Gastrocnemius medialis (tissue), 4 donors: ENCODE measurements around the gene CCL7. TPM values are rescaled to one million over a fixed set of nuclear protein-coding genes. Genes with fewer than 3 reads are reported as not detected.
A peak's percentile ranks its signal among the peaks of the same experiment; 100 is the strongest.

Experiments
- ATAC-seq, 2 donors: fragments of 150-250 bp; one replicate each; pipeline ENCODE4 v1.9.1; 2016
- DNase-seq, 2 donors: peaks; one replicate each; pipeline ENCODE4 v3.0.0-alpha.2; 2019
- H3K27ac ChIP-seq, 4 donors: fragments of 200-600 bp; sonication (generic); 1 replicate in 1 of 4; 2 replicates in 3 of 4; pipeline ENCODE4 v1.5.1; 2016 to 2018; ENCODE audit warnings: mild to moderate bottlenecking in 2 of 4, moderate library complexity in 1 of 4
- H3K27me3 ChIP-seq, 3 donors: fragments of 200-600 bp; sonication (generic) in 2 of 3; 1 replicate in 1 of 3; 2 replicates in 2 of 3; pipeline versions ENCODE4 v1.5.1 to v1.6.0; 2016 to 2019; ENCODE audit warnings: mild to moderate bottlenecking in 1 of 3, moderate library complexity in 1 of 3
- H3K36me3 ChIP-seq, 2 donors: fragments of 200-600 bp; sonication (generic) in 1 of 2; one replicate each; pipeline ENCODE4 v1.5.1; 2017 to 2018
- H3K4me1 ChIP-seq, 2 donors: fragments of 200-600 bp; sonication (generic) in 1 of 2; one replicate each; pipeline ENCODE4 v1.5.1; 2016 to 2017; ENCODE audit warnings: mild to moderate bottlenecking in 2 of 2
- H3K4me3 ChIP-seq, 4 donors: fragments of 200-600 bp; sonication (generic) in 3 of 4; 1 replicate in 1 of 4; 2 replicates in 3 of 4; pipeline ENCODE4 v1.5.1; 2016 to 2019; ENCODE audit warnings: mild to moderate bottlenecking in 2 of 4
- H3K9me3 ChIP-seq, 3 donors: fragments of 200-600 bp; sonication (generic) in 2 of 3; 1 replicate in 1 of 3; 2 replicates in 2 of 3; pipeline ENCODE4 v1.5.1; 2016 to 2019
- POLR2A ChIP-seq, 2 donors: fragments of 450-650 bp; IDR thresholded peaks; one replicate each; pipeline ENCODE4 v1.6.1; 2017; ENCODE audit warnings: antibody characterized with exemption in 2 of 2, mild to moderate bottlenecking in 2 of 2, moderate library complexity in 2 of 2
- in situ Hi-C, 4 donors: fragments of 200-750 bp; cut with MboI; loops; one replicate each; pipeline versions ENCODE4 v1.15.0 to v1.8.0; 2017; ENCODE audit warnings: low sequenced_read_pairs in 4 of 4
- intact Hi-C: fragments of 100-400 bp; cut with DNase I; formaldehyde crosslinking; loops from one replicate; pipeline ENCODE4 v1.15.1; 2023; ENCODE audit warnings: low total_unique reads
- total RNA-seq, 4 donors: library from RNA; depleted of rRNA; stranded (reverse); fragments of >200 nt; gene quantifications; one replicate each; pipeline versions ENCODE4 v1.1.0 to v1.2.3, GENCODE V29; 2016
- TF ChIP-seq, protein P1 (sequence below), 5 experiments: fragments of 450-650 bp in 3 of 5; fragments of 200-600 bp in 2 of 5; sonication (generic) in 2 of 5; IDR thresholded peaks in 4 of 5; conservative IDR thresholded peaks in 1 of 5; 1 replicate in 4 of 5; 2 replicates in 1 of 5; pipeline ENCODE4 v1.5.1; 2016 to 2019; ENCODE audit warnings: antibody characterized with exemption in 5 of 5, mild to moderate bottlenecking in 3 of 5, moderate library complexity in 3 of 5

The CCL7 gene
- total RNA-seq, 4 donors from 2014 or later: not detected

DNA sequence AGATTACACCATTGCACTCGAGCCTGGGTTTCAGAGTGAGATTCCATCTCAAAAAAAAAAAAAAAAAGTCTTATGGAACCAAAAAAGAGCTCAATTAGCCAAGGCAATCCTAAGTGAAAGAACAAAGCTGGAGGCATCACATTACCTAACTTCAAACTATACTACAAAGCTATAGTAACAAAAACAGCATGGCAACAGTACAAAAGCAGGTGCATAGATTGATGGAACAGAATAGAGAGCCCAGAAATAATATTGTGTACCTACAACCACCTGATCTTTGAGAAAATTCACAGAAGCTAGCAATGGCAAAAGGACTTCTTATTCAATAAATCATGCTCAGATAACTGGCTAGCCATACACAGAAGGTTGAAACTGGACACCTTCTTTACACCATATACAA, 39.7 kb upstream of the CCL7 start:
- ATAC-seq: no peak
- no peak for TF ChIP-seq POLR2A (IDR thresholded peaks at IDR 0.05)
- TF ChIP-seq, protein P1, sequence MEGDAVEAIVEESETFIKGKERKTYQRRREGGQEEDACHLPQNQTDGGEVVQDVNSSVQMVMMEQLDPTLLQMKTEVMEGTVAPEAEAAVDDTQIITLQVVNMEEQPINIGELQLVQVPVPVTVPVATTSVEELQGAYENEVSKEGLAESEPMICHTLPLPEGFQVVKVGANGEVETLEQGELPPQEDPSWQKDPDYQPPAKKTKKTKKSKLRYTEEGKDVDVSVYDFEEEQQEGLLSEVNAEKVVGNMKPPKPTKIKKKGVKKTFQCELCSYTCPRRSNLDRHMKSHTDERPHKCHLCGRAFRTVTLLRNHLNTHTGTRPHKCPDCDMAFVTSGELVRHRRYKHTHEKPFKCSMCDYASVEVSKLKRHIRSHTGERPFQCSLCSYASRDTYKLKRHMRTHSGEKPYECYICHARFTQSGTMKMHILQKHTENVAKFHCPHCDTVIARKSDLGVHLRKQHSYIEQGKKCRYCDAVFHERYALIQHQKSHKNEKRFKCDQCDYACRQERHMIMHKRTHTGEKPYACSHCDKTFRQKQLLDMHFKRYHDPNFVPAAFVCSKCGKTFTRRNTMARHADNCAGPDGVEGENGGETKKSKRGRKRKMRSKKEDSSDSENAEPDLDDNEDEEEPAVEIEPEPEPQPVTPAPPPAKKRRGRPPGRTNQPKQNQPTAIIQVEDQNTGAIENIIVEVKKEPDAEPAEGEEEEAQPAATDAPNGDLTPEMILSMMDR (IDR thresholded peaks at IDR 0.05 in 4 of 5, conservative IDR thresholded peaks at IDR 0.05 in 1 of 5): no peak

DNA sequence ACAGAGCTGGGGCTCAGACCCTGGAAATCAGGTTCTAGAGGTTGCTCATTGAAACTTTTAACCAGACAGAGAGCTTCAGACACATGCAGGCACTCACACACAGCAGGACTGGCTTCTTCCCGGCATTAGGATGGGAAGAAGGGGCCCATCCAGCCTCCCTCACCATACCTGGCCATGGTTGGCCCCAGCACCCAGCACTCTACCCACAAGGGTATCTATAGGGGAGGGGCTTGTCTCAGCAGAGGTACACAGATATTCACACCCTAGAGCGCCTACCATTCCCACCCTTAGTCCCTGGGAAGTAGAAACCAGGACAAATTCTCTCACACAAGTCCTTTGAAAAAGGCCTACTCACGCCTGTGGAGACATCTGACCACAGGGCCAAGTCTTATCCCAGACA, 35.4 kb upstream of the CCL7 start:
- H3K36me3 ChIP-seq: no peaks in the 10 kb centered on the region
- peaks cover 29 to 52% of the 10 kb centered on the region in 2 donors for H3K4me1 ChIP-seq
- in situ Hi-C loops (no loop called here), intact Hi-C loops (loop anchor here (5.0 kb wide), 1 partner anchor 32 kb away; no protein-coding TSS in a partner anchor)
- no peak for DNase-seq
- no peaks in the 10 kb centered on the region for H3K27me3 ChIP-seq
- no peak for TF ChIP-seq POLR2A (IDR thresholded peaks at IDR 0.05)
- TF ChIP-seq, protein P1 (IDR thresholded peaks at IDR 0.05 in 4 of 5, conservative IDR thresholded peaks at IDR 0.05 in 1 of 5): no peak
- no peak for ATAC-seq
- peak overlapping the region; percentile 65 to 69 (median 67) for H3K27ac ChIP-seq
- H3K4me3 ChIP-seq: no peak overlapping the region
- H3K9me3 ChIP-seq: peaks cover 0 to 9% (median 0%) of the 10 kb centered on the region in 3 donors

More for the DNA sequence above, 39.7 kb upstream of the CCL7 start:
- Histone ChIP-seq H3K27ac (no peak overlapping the region), H3K27me3 (no peaks in the 10 kb centered on the region), H3K4me1 (peaks cover 16 to 23% of the 10 kb centered on the region in 2 donors), H3K4me3 (no peak overlapping the region), H3K9me3 (peaks cover 0 to 11% (median 0%) of the 10 kb centered on the region in 3 donors), H3K36me3 (no peaks in the 10 kb centered on the region)
- in situ Hi-C loops: no loop called here
- no peak for DNase-seq
- intact Hi-C loops: no loop called here

- DNase-seq (peak; percentile 31 to 53), ATAC-seq (peak; percentile 84 to 85)
- in situ Hi-C loops (no loop called here), intact Hi-C loops (loop anchor here (5.0 kb wide), 1 partner anchor 33 kb away; no protein-coding TSS in a partner anchor)
- Histone ChIP-seq H3K4me1 (peaks cover 34 to 57% of the 10 kb centered on the region in 2 donors), H3K27ac (peak overlapping the region; percentile 65 to 69 (median 67)), H3K27me3 (no peaks in the 10 kb centered on the region), H3K36me3 (no peaks in the 10 kb centered on the region), H3K4me3 (no peak overlapping the region), H3K9me3 (no peaks in the 10 kb centered on the region)
- no peak for TF ChIP-seq POLR2A (IDR thresholded peaks at IDR 0.05)
- TF ChIP-seq, protein P1 (IDR thresholded peaks at IDR 0.05 in 4 of 5, conservative IDR thresholded peaks at IDR 0.05 in 1 of 5): no peak
Observed at GRCh38 chr17:34235389-34236028, 34.5 kb upstream of the CCL7 start.

DNA sequence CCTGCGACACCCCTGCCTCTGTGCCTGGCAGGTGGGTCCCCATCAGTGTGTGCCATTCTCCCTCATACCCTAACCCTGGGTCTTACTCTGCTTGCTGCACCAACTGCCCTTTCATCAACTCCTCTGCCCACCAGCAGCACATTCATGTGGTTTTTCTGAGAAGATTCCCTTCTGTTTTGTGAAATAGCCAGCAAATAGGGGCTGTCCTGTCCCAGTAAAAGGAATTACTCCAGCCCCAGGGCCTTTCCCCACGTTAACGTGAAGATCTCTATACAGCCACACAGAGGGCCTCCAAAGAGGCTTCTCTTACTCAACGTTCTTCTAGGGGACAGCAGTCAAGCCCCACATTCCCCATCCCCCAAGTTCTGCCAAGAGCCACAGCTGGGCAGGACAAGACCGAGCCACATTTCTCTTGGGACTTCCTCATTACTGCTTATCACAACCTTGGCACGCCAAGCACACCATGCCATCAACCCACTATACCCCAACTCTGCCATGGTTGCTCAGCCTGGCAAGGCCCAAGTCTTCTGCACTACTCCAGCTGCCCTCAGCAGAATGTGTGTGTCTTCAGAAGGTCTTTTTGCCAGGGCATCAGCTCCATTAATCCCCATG, 33.6 kb upstream of the CCL7 start:
- Histone ChIP-seq H3K4me1 (peaks cover 41 to 64% of the 10 kb centered on the region in 2 donors), H3K27ac (peak overlapping the region; percentile 65 to 69 (median 67)), H3K36me3 (no peaks in the 10 kb centered on the region), H3K4me3 (no peak overlapping the region), H3K9me3 (no peaks in the 10 kb centered on the region), H3K27me3 (no peaks in the 10 kb centered on the region)
- intact Hi-C loops (loop anchor here (5.0 kb wide), 1 partner anchor 34 kb away; no protein-coding TSS in a partner anchor), in situ Hi-C loops (no loop called here)
- no peak for DNase-seq
- TF ChIP-seq POLR2A (IDR thresholded peaks at IDR 0.05): no peak
- TF ChIP-seq, protein P1 (IDR thresholded peaks at IDR 0.05 in 4 of 5, conservative IDR thresholded peaks at IDR 0.05 in 1 of 5): no peak
- no peak for ATAC-seq
